ENCODE results near the gene ASMTL.
"Not testable (repeated sequence)": the region's sequence is repeated elsewhere in the genome, so short reads cannot be mapped to it uniquely, and the experiment has no call there.

Gene ASMTL

GRCh38 chrX:1481636-1482529, 29.2 kb upstream of the ASMTL start:
- DNase-seq, result no peak

- no peak for DNase-seq
Observed at GRCh38 chrX:1480082-1480785, 27.5 kb upstream of the ASMTL start.

- DNase-seq, result no peak
Observed at GRCh38 chrX:1477801-1478458, 25.2 kb upstream of the ASMTL start.

- no peak for DNase-seq
Observed at GRCh38 chrX:1477229-1477628, 24.5 kb upstream of the ASMTL start.

GRCh38 chrX:1476682-1477081, 24.0 kb upstream of the ASMTL start:
- no peak for DNase-seq

GRCh38 chrX:1475881-1476280, 23.2 kb upstream of the ASMTL start:
- no peak for DNase-seq

GRCh38 chrX:1475481-1475880, 22.8 kb upstream of the ASMTL start:
- DNase-seq, result no peak

GRCh38 chrX:1474593-1474992, 21.9 kb upstream of the ASMTL start:
- DNase-seq, result not testable (repeated sequence)

GRCh38 chrX:1472975-1473374, 20.3 kb upstream of the ASMTL start:
- DNase-seq, result no peak

GRCh38 chrX:1468250-1468772, 15.6 kb upstream of the ASMTL start:
- DNase-seq, result no peak

- no peak for DNase-seq
Observed at GRCh38 chrX:1466971-1467561, 14.4 kb upstream of the ASMTL start.

- DNase-seq, result no peak
Observed at GRCh38 chrX:1466232-1466661, 13.5 kb upstream of the ASMTL start.

GRCh38 chrX:1465286-1466231, 12.8 kb upstream of the ASMTL start:
- DNase-seq, result no peak

GRCh38 chrX:1464971-1465285, 12.2 kb upstream of the ASMTL start:
- no peak for DNase-seq

GRCh38 chrX:1464041-1464970, 11.6 kb upstream of the ASMTL start:
- DNase-seq, result no peak

GRCh38 chrX:1463581-1463980, 10.9 kb upstream of the ASMTL start:
- DNase-seq, result no peak

GRCh38 chrX:1462596-1463251, 10.0 kb upstream of the ASMTL start:
- DNase-seq, result no peak

- no peak for DNase-seq
Observed at GRCh38 chrX:1462110-1462509, 9.4 kb upstream of the ASMTL start.

GRCh38 chrX:1455948-1456280, 3.2 kb upstream of the ASMTL start:
- DNase-seq, result no peak
